ENCODE results near the gene MCM9.

The MCM9 gene

DNA sequence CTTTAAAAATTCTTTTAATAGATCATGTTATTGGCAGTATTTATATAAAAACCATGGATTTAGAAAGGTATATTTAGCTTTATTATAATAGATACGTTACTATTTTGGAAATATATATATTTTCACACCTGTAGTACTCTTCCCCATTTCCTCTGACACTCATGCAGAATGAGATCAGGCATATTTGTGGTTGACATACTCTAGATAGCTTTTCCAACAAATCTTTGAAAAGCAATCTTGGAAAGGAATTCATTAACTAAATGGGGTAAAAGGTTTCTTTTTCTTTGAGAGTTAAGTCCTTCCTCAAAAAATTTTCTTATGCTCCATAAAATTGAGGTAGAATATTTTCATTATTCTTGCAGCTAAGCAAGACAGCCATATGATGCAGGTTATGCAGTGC lies 26.5 kb downstream of the MCM9 start:
- Histone ChIP-seq H4K20me1 (ENCODE audit: insufficient read depth, low read length) (no peaks in the 10 kb centered on the region), H2AFZ (ENCODE audit: low read depth, low read length) (no peak overlapping the region), H3K4me2 (ENCODE audit: low read length) (no peak overlapping the region), H3K36me3 (replicated peaks; ENCODE audit: low read depth, low read length) (peaks cover 12% of the 10 kb centered on the region), H3K4me1 (ENCODE audit: low read length) (no peaks in the 10 kb centered on the region), H3K9ac (ENCODE audit: low read length) (no peak overlapping the region), H3K79me2 (ENCODE audit: low read length) (no peaks in the 10 kb centered on the region), H3K27ac (ENCODE audit: low read length) (no peak overlapping the region), H3K4me3 (ENCODE audit: low read length) (no peak overlapping the region), H3K9me3 (ENCODE audit: insufficient read depth, low read length) (no peaks in the 10 kb centered on the region), H3K27me3 (ENCODE audit: low read depth, low read length) (no peaks in the 10 kb centered on the region)
- no peak for TF ChIP-seq EZH2phosphoT487 (IDR thresholded peaks at IDR 0.05; ENCODE audit: low read depth)
- TF ChIP-seq, protein P1, sequence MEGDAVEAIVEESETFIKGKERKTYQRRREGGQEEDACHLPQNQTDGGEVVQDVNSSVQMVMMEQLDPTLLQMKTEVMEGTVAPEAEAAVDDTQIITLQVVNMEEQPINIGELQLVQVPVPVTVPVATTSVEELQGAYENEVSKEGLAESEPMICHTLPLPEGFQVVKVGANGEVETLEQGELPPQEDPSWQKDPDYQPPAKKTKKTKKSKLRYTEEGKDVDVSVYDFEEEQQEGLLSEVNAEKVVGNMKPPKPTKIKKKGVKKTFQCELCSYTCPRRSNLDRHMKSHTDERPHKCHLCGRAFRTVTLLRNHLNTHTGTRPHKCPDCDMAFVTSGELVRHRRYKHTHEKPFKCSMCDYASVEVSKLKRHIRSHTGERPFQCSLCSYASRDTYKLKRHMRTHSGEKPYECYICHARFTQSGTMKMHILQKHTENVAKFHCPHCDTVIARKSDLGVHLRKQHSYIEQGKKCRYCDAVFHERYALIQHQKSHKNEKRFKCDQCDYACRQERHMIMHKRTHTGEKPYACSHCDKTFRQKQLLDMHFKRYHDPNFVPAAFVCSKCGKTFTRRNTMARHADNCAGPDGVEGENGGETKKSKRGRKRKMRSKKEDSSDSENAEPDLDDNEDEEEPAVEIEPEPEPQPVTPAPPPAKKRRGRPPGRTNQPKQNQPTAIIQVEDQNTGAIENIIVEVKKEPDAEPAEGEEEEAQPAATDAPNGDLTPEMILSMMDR (IDR thresholded peaks at IDR 0.05; ENCODE audit: low read depth, low read length) = no peak

DNA sequence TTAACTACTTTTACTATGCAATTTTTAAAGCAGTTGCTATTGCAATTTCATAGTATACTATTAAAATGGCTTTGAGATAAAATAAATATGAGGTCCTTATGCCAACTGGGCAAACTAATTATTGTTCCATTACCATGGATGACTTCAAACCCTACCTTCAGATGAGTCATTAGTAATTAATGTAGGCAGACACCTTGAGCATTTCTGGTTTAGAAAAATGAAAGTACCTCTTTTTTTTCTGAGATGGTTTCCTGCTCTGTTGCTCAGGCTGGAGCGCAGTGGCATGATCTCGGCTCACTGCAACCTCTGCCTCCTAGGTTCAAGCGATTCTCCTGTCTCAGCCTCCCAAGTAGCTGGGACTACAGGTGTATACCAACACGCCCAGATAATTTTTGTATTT lies 29.1 kb downstream of the MCM9 start:
- Histone ChIP-seq H3K4me1 (ENCODE audit: low read length) (no peaks in the 10 kb centered on the region), H3K4me3 (ENCODE audit: low read length) (no peak overlapping the region), H3K4me2 (ENCODE audit: low read length) (no peak overlapping the region), H3K36me3 (replicated peaks; ENCODE audit: low read depth, low read length) (peaks cover 15% of the 10 kb centered on the region), H3K27ac (ENCODE audit: low read length) (no peak overlapping the region), H2AFZ (ENCODE audit: low read depth, low read length) (no peak overlapping the region), H3K79me2 (ENCODE audit: low read length) (peaks cover 3% of the 10 kb centered on the region; the same call in 1 of the 2 replicates), H3K27me3 (ENCODE audit: low read depth, low read length) (no peaks in the 10 kb centered on the region), H4K20me1 (ENCODE audit: insufficient read depth, low read length) (no peaks in the 10 kb centered on the region), H3K9ac (ENCODE audit: low read length) (no peak overlapping the region), H3K9me3 (ENCODE audit: insufficient read depth, low read length) (no peaks in the 10 kb centered on the region)
- TF ChIP-seq, protein P1 (IDR thresholded peaks at IDR 0.05; ENCODE audit: low read depth, low read length) = no peak
- no peak for TF ChIP-seq EZH2phosphoT487 (IDR thresholded peaks at IDR 0.05; ENCODE audit: low read depth)

DNA sequence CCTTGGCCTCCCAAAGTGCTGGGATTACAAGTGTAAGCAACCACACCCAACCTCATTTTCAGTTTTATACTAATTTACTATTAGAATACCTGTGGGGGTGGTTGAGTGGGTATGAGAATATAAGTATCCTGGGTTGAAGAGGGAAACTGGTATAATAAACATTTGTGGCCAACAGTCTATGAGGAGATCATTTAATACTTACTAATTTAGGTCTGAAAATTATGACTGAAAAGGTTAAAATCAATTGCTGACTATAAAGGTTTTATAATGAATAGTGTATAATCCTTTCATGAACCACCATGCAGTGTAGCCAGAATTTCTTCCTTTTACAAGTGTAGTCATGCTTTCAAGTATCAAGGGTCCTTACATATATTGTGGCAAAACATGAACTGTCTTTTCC lies 29.9 kb downstream of the MCM9 start:
- H2AFZ ChIP-seq (ENCODE audit: low read depth, low read length) = no peak overlapping the region
- H3K27me3 ChIP-seq (ENCODE audit: low read depth, low read length) = no peaks in the 10 kb centered on the region
- no peak overlapping the region for H3K27ac ChIP-seq (ENCODE audit: low read length)
- no peak overlapping the region for H3K9ac ChIP-seq (ENCODE audit: low read length)
- H3K79me2 ChIP-seq (ENCODE audit: low read length) = peaks cover 10% of the 10 kb centered on the region
- TF ChIP-seq, protein P1 (IDR thresholded peaks at IDR 0.05; ENCODE audit: low read depth, low read length) = no peak
- TF ChIP-seq EZH2phosphoT487 (IDR thresholded peaks at IDR 0.05; ENCODE audit: low read depth) = no peak
- no peak overlapping the region for H3K4me3 ChIP-seq (ENCODE audit: low read length)
- no peaks in the 10 kb centered on the region for H4K20me1 ChIP-seq (ENCODE audit: insufficient read depth, low read length)
- no peaks in the 10 kb centered on the region for H3K9me3 ChIP-seq (ENCODE audit: insufficient read depth, low read length)
- peaks cover 12% of the 10 kb centered on the region for H3K36me3 ChIP-seq (replicated peaks; ENCODE audit: low read depth, low read length)
- H3K4me2 ChIP-seq (ENCODE audit: low read length) = no peak overlapping the region
- no peaks in the 10 kb centered on the region for H3K4me1 ChIP-seq (ENCODE audit: low read length)

DNA sequence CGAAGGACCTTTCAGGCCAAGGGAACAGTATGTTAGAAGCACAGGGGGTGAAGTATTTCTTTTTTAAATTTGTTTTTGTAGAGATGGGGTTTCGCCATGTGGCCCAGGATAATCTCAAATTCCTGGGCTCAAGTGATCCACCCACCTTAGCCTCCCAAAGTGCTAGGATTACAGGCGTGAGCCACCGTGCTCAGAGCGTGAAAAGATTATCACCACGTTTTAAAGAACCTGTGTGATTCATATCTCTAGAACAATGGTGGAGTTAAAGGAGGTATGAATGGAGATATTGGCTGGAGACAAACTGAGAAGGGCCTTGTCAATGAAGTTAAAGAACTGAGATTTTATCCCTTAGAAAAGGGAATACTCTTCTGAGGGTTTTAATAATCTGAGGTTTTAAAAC lies 31.3 kb downstream of the MCM9 start:
- TF ChIP-seq EZH2phosphoT487 (IDR thresholded peaks at IDR 0.05; ENCODE audit: low read depth) = no peak
- TF ChIP-seq, protein P1 (IDR thresholded peaks at IDR 0.05; ENCODE audit: low read depth, low read length) = no peak
- no peaks in the 10 kb centered on the region for H3K4me1 ChIP-seq (ENCODE audit: low read length)
- H3K79me2 ChIP-seq (ENCODE audit: low read length) = peaks cover 24% of the 10 kb centered on the region
- no peaks in the 10 kb centered on the region for H4K20me1 ChIP-seq (ENCODE audit: insufficient read depth, low read length)
- H3K9ac ChIP-seq (ENCODE audit: low read length) = no peak overlapping the region
- no peak overlapping the region for H2AFZ ChIP-seq (ENCODE audit: low read depth, low read length)
- no peak overlapping the region for H3K27ac ChIP-seq (ENCODE audit: low read length)
- H3K4me2 ChIP-seq (ENCODE audit: low read length) = no peak overlapping the region
- no peak overlapping the region for H3K4me3 ChIP-seq (ENCODE audit: low read length)
- peaks cover 11% of the 10 kb centered on the region for H3K36me3 ChIP-seq (replicated peaks; ENCODE audit: low read depth, low read length)
- no peaks in the 10 kb centered on the region for H3K27me3 ChIP-seq (ENCODE audit: low read depth, low read length)
- no peaks in the 10 kb centered on the region for H3K9me3 ChIP-seq (ENCODE audit: insufficient read depth, low read length)
